DND-41 (cell line): ENCODE measurements around the gene PPP1R1C.

Experiments used
- CTCF ChIP-seq: IDR thresholded peaks from 2 replicates; pipeline ENCODE4 v1.5.1; 2012; ENCODE audit warnings: borderline replicate concordance, low read length, moderate library complexity, mild to moderate bottlenecking; ENCODE audit not compliant: poor library complexity, severe bottlenecking; ENCODE audit errors: extremely low read depth
- EZH2 ChIP-seq: IDR thresholded peaks from 3 replicates; pipeline ENCODE4 v1.6.1; 2012; ENCODE audit warnings: borderline replicate concordance, low read depth, mild to moderate bottlenecking, moderate library complexity, low read length, inconsistent platforms; ENCODE audit not compliant: severe bottlenecking

- no peak for TF ChIP-seq CTCF
- TF ChIP-seq EZH2: no peak
Observed at GRCh38 chr2:182033449-182033848, 47.8 kb downstream of the PPP1R1C start.
